Hepatocyte (in vitro differentiated cells): Measurements from ENCODE around the gene GPRIN1.

Experiments used
- EZH2phosphoT487 ChIP-seq: fragments of 200-600 bp; sonication (generic); IDR thresholded peaks from one replicate; pipeline ENCODE4 v1.6.1; 2018; ENCODE audit warnings: antibody characterized with exemption, mild to moderate bottlenecking, low read depth, moderate library complexity; ENCODE audit not compliant: unreplicated experiment, severe bottlenecking
- TF ChIP-seq, protein P1 (sequence below): fragments of 200-600 bp; sonication (generic); IDR thresholded peaks from 2 replicates; pipeline ENCODE4 v1.5.1; 2016; ENCODE audit warnings: antibody characterized with exemption, mild to moderate bottlenecking; ENCODE audit not compliant: poor library complexity

DNA sequence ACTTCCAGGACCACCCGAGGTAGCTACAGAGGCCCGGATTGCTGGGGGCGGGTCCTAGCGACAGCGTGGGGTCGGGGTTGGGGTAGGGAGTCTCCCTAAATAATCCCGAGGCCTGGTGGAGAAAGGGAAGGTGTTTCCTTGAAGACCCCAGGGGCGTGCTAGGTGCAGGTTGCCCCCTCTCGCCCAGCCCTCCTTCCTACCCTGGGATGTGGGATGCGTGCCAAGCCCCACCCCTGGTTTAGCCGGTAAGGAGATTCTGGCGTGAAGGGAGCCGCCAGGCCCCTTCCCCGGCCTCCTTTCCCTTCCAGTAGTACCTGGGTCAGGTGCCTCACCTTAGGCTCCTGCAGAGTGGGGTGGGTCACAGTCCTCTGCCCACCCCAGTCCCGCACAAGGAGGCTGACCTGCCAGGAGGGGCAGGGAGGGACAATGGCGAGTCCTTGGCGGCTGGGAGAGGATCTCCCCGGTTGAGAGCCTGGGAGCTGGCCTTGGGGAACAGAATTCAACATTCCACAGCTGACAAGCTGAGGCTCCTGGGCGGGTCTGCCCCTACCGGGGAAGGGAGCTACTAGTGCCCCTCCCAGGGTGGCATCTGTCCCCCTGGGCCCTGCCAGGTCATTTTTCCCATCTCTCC is 38.0 kb upstream of the GPRIN1 start:
- TF ChIP-seq, protein P1, sequence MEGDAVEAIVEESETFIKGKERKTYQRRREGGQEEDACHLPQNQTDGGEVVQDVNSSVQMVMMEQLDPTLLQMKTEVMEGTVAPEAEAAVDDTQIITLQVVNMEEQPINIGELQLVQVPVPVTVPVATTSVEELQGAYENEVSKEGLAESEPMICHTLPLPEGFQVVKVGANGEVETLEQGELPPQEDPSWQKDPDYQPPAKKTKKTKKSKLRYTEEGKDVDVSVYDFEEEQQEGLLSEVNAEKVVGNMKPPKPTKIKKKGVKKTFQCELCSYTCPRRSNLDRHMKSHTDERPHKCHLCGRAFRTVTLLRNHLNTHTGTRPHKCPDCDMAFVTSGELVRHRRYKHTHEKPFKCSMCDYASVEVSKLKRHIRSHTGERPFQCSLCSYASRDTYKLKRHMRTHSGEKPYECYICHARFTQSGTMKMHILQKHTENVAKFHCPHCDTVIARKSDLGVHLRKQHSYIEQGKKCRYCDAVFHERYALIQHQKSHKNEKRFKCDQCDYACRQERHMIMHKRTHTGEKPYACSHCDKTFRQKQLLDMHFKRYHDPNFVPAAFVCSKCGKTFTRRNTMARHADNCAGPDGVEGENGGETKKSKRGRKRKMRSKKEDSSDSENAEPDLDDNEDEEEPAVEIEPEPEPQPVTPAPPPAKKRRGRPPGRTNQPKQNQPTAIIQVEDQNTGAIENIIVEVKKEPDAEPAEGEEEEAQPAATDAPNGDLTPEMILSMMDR, result no peak
- TF ChIP-seq EZH2phosphoT487, result no peak
